ENCODE data around the gene CENPC. TPM values are rescaled to one million over a fixed set of nuclear protein-coding genes. Genes with fewer than 3 reads are reported as not detected.

The CENPC gene
- total RNA-seq, 1 donor from 2014 or later, result 26.4 TPM

GRCh38 chr4:67520141-67520540 lies 25.2 kb downstream of the CENPC start:
- no peak overlapping the region for H3K4me3 Mint-ChIP-seq (ENCODE audit: low read depth)
- no peak for DNase-seq (ENCODE audit: low spot score, unreplicated experiment)
- H3K27me3 Mint-ChIP-seq, result no peaks in the 10 kb centered on the region
- peaks cover 10% of the 10 kb centered on the region for H3K36me3 Mint-ChIP-seq (ENCODE audit: insufficient read depth)
- H3K4me1 Mint-ChIP-seq (ENCODE audit: low read depth), result no peaks in the 10 kb centered on the region
- H3K27ac Mint-ChIP-seq, result peak overlapping the region; percentile 29
- H3K9me3 Mint-ChIP-seq (ENCODE audit: low read depth), result peaks cover 2% of the 10 kb centered on the region
- no peak for TF ChIP-seq CTCF (IDR thresholded peaks at IDR 0.05; ENCODE audit: unreplicated experiment)

GRCh38 chr4:67512501-67512900 lies 32.8 kb downstream of the CENPC start:
- DNase-seq (ENCODE audit: low spot score, unreplicated experiment), result no peak
- peaks cover 13% of the 10 kb centered on the region for H3K4me1 Mint-ChIP-seq (ENCODE audit: low read depth)
- no peak for TF ChIP-seq CTCF (IDR thresholded peaks at IDR 0.05; ENCODE audit: unreplicated experiment)
- no peak overlapping the region for H3K27ac Mint-ChIP-seq
- no peak overlapping the region for H3K4me3 Mint-ChIP-seq (ENCODE audit: low read depth)
- H3K9me3 Mint-ChIP-seq (ENCODE audit: low read depth), result no peaks in the 10 kb centered on the region
- peaks cover 28% of the 10 kb centered on the region for H3K36me3 Mint-ChIP-seq (ENCODE audit: insufficient read depth)
- H3K27me3 Mint-ChIP-seq, result no peaks in the 10 kb centered on the region

GRCh38 chr4:67500373-67500772 lies 44.9 kb downstream of the CENPC start:
- DNase-seq (ENCODE audit: low spot score, unreplicated experiment), result no peak
- H3K4me1 Mint-ChIP-seq (ENCODE audit: low read depth), result no peaks in the 10 kb centered on the region
- peaks cover 22% of the 10 kb centered on the region for H3K36me3 Mint-ChIP-seq (ENCODE audit: insufficient read depth)
- no peaks in the 10 kb centered on the region for H3K27me3 Mint-ChIP-seq
- no peaks in the 10 kb centered on the region for H3K9me3 Mint-ChIP-seq (ENCODE audit: low read depth)
- H3K27ac Mint-ChIP-seq, result no peak overlapping the region
- no peak for TF ChIP-seq CTCF (IDR thresholded peaks at IDR 0.05; ENCODE audit: unreplicated experiment)
- H3K4me3 Mint-ChIP-seq (ENCODE audit: low read depth), result no peak overlapping the region

DNA sequence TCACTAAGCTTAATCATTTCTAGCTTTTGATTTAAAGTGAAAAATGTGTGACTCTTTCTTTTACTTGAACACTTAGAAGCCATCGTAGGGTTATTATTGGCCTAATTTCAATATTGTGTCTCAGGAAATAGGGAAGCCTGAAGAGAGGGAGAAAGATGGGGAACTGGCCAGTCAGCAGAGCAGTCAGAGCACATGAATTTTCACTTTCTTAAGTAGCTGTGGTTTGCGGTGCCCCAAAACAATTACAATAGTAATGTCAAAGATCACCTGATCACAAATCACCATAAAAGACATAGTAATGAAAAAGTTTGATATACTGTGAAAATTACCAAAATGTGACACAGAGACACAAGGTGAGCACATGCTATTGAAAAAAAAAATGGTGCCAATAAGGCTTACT lies 45.5 kb downstream of the CENPC start:
- Mint-ChIP-seq H3K9me3 (ENCODE audit: low read depth) (no peaks in the 10 kb centered on the region), H3K4me1 (ENCODE audit: low read depth) (no peaks in the 10 kb centered on the region), H3K36me3 (ENCODE audit: insufficient read depth) (peaks cover 22% of the 10 kb centered on the region), H3K27me3 (no peaks in the 10 kb centered on the region), H3K4me3 (ENCODE audit: low read depth) (no peak overlapping the region), H3K27ac (peak overlapping the region; percentile 16)
- no peak for DNase-seq (ENCODE audit: low spot score, unreplicated experiment)
- TF ChIP-seq CTCF (IDR thresholded peaks at IDR 0.05; ENCODE audit: unreplicated experiment), result no peak

DNA sequence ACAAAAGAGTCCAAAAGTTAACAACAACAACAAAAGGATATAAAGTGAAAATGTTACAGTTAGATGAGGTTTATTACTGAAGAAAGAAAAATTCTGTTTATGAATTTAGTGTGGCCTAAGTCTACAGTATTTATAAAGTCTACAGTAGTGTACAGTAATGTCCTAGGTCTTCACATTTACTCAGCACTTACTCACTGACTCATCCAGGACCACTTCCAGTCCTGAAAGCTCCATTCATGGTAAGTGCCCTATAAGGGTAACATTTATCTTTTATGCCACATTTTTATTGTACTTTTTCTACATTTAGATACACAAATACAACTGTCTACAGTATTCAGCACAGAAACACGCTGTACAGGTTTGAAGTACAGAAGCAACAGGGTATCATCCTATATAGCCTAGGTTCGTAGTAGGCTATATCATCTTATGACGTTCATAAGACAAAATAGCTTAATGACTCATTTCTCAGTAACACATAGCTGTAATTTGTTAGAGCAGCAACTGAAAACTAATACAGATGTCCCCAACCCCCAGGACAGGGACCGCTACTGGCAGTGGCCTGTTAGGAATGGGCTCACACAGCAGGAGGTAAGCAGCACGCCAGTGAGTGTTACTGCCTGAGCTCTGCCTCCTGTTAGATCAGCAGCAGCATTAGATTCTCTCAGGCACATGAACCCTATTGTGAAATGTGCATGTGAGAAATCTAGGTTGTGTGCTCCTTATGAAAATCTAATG lies 61.3 kb downstream of the CENPC start:
- Mint-ChIP-seq H3K4me1 (ENCODE audit: low read depth) (peaks cover 2% of the 10 kb centered on the region), H3K27me3 (no peaks in the 10 kb centered on the region), H3K4me3 (ENCODE audit: low read depth) (no peak overlapping the region), H3K27ac (no peak overlapping the region), H3K36me3 (ENCODE audit: insufficient read depth) (peaks cover 33% of the 10 kb centered on the region), H3K9me3 (ENCODE audit: low read depth) (peaks cover 28% of the 10 kb centered on the region)
- no peak for TF ChIP-seq CTCF (IDR thresholded peaks at IDR 0.05; ENCODE audit: unreplicated experiment)
- no peak for DNase-seq (ENCODE audit: low spot score, unreplicated experiment)

Data from progenitor cell of endocrine pancreas (in vitro differentiated cells).